Aorta (tissue), 5 donors: ENCODE results near the gene MAP1LC3A. TPM values are rescaled to one million over a fixed set of nuclear protein-coding genes. Genes with fewer than 3 reads are reported as not detected.

Experiments used
- ATAC-seq: fragments of 200-7000 bp; cut with Tn5 transposase; one replicate; pipeline ENCODE4 v1.9.1; 2022; ENCODE audit warnings: moderate library complexity; ENCODE audit not compliant: low FRiP score
- DNase-seq, 2 donors: peaks; one replicate each; pipeline ENCODE4 v3.0.0-alpha.2; 2020
- H3K27ac ChIP-seq, 2 donors: one replicate each; pipeline ENCODE4 v1.5.1; 2013; ENCODE audit warnings: low read length in 2 of 2, mild to moderate bottlenecking in 2 of 2, moderate library complexity in 2 of 2, control low read depth in 1 of 2, inconsistent platforms in 1 of 2, low read depth in 1 of 2
- H3K27me3 ChIP-seq, 2 donors: one replicate each; pipeline ENCODE4 v1.6.1; 2013; ENCODE audit warnings: control low read depth in 1 of 2, low read length in 1 of 2, mild to moderate bottlenecking in 1 of 2, moderate library complexity in 1 of 2; ENCODE audit not compliant: insufficient read depth in 2 of 2, control insufficient read depth in 1 of 2
- H3K36me3 ChIP-seq, 2 donors: one replicate each; pipeline ENCODE4 v1.6.1; 2013; ENCODE audit warnings: control low read depth in 1 of 2, low read length in 1 of 2, mild to moderate bottlenecking in 1 of 2; ENCODE audit not compliant: insufficient read depth in 2 of 2, control insufficient read depth in 1 of 2
- H3K4me1 ChIP-seq, 2 donors: one replicate each; pipeline ENCODE4 v1.6.1; 2013; ENCODE audit warnings: low read length in 2 of 2, control low read depth in 1 of 2, mild to moderate bottlenecking in 1 of 2, moderate library complexity in 1 of 2; ENCODE audit not compliant: insufficient read depth in 2 of 2, control insufficient read depth in 1 of 2
- H3K4me3 ChIP-seq, 2 donors: one replicate each; pipeline ENCODE4 v1.5.1; 2013; ENCODE audit warnings: low read length in 2 of 2, control low read depth in 1 of 2, mild to moderate bottlenecking in 1 of 2
- H3K9me3 ChIP-seq: one replicate; pipeline ENCODE4 v1.6.1; 2013; ENCODE audit warnings: mild to moderate bottlenecking, low read length; ENCODE audit not compliant: control insufficient read depth
- WGBS, 2 donors: extraction: QIAGEN DNeasy Blood & Tissue Kit; methylation state at CpG; one replicate each; pipeline ENCODE4 v1.1.7; 2013; 5-methylcytosine and 5-hydroxymethylcytosine counted together
- intact Hi-C, 2 donors: fragments of 100-400 bp; cut with DNase I; formaldehyde crosslinking; loops; one replicate each; pipeline versions ENCODE4 v1.14.2 to v1.15.0; 2022
- polyA plus RNA-seq, 2 donors: library from polyadenylated mRNA; stranded (reverse); fragments of 200-250 nt; gene quantifications; one replicate each; pipeline ENCODE4 v1.2.3, GENCODE V29; 2013
- total RNA-seq, 2 donors: library from RNA; stranded (reverse); fragmentation: NEBNext Ultra II Directional; extraction: Animal tissue kit (Norgen Biotek cat#: 25700); gene quantifications; one replicate each; pipeline ENCODE4 v1.2.1, GENCODE V29; 2021
- donor health status: healthy with polysubstance abuse.
- donor health status: Bipolar disorder and iron deficiency.
- donor health status: DM: no; HTN: no; CAD: no.
- donor health status: DM: no; HTN: no; CAD: no.
- donor health status: DM: yes; HTN: yes; CAD: no.

MAP1LC3A gene
- total and polyA plus RNA-seq, 4 donors = 32.6 to 92.9 (median 45.6) TPM

DNA sequence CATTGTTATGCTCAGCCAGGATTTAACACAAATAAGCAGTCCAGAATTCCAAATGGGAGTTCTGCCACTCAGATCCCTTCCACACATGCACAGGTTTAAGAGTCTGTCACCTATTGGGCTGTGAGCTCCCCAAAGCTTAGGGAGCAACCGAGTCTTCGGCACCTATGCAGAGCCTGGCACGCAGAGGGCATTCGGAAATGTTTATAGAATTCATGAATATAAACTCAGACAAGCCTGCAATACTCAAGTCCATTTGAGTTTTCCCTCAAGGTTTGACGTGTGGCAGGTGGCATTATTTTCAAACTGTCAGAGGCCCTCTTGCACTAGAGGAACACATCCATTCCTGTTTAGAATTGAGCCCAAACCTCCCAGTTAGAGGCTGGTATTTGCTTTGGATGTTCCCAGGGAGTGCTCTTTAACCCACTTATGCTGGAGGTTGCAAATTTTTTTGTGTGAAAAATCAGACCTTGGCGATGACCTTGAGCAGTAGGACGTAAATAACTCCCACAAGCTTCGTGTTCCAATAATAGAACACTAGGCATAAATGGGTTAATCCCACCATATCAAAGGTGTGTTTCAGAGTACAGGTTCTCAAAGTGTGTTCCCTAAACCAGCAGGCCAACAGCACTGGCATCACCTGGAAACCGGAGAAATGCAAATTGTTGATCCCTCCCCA, 28.1 kb downstream of the MAP1LC3A start:
- 88 to 91% methylated on average over 9 of the region's 9 CpGs for WGBS, 2 donors
- Histone ChIP-seq H3K36me3 (peaks cover 0 to 4% of the 10 kb centered on the region in 2 donors), H3K9me3 (no peaks in the 10 kb centered on the region), H3K4me3 (no peak overlapping the region), H3K4me1 (peaks cover 0 to under 1% of the 10 kb centered on the region in 2 donors), H3K27me3 (no peaks in the 10 kb centered on the region), H3K27ac (no peak overlapping the region)
- DNase-seq (no peak), ATAC-seq (no peak)
- intact Hi-C loops = no loop called here

DNA sequence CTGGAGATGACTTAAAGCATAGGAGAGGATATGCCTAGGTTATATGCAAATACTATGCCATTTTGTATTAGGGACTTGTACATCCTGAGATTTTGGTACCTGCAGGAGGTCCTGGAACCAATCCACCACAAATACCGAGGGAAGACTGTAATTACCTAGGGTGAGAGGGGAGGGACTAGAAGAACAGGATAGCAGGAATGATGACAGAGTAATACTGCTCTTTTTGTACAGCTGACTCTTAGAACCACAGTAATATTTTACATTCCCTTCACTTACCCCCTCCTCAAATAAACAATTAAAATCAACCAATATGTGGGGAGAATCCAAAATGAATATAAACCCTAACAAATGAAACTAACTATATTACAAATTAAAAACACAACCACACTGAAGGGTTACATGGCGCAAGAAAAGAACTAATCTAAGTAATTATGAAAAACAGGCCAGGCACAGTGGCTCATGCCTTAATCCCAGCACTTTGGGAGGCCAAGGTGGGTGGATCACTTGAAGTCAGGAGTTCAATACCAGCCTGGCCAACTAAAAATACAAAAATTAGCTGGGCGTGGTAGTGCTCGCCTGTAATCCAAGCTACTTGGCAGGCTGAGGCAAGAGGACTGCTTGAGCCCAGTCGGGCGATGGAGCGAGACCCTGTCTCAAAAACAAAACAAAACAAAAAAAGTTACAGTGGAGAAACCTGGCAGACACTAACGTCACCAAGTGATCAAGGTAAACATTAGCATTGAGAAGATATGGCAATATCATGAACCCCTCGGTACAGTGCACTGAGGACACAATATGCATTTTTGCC, 37.1 kb downstream of the MAP1LC3A start:
- no peak for DNase-seq
- Histone ChIP-seq H3K9me3 (no peaks in the 10 kb centered on the region), H3K4me3 (no peak overlapping the region), H3K27ac (no peak overlapping the region), H3K27me3 (no peaks in the 10 kb centered on the region), H3K36me3 (no peaks in the 10 kb centered on the region), H3K4me1 (no peaks in the 10 kb centered on the region)
- WGBS, 2 donors = 80 to 87% methylated on average over 9 of the region's 9 CpGs
- intact Hi-C loops = no loop called here
- no peak for ATAC-seq

DNA sequence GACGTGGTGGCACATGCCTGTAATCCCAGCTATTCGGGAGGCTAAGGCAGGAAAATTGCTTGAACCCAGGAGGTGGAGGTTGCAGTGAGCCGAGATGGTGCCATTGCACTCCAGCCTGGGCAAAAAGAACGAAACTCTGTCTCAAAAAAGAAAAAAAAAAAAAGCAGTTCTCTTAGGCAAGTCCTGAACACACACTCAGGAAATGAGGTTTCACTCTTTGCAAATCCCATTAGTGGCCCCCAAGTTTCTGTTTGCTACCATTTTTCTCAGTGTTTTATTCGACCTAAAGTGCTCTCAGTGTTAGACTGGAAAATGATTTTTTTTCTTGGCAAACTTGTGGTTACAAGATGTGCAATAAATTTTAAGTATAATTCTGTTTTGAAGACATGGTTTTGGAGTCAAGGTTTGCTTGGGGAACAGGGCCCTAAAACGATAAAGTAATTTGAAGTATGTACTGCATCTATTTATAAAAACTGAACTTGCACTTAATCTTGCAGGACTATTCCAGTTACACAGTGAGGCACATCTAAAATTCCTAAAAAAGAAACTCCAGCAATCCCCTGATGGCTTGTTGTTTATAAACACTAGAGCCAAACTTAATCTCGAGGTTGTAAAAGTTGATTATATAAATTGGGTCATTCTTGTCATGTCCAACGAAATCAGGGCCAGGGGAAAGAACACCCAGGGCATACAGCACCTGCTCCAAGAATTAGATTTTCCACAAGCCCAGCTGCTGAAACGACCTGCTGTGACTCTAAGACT, 42.6 kb downstream of the MAP1LC3A start:
- DNase-seq = no peak
- Histone ChIP-seq H3K9me3 (no peaks in the 10 kb centered on the region), H3K36me3 (no peaks in the 10 kb centered on the region), H3K4me3 (no peak overlapping the region), H3K27ac (peak overlapping the region in 1 of 2 donors; percentile 2), H3K27me3 (no peaks in the 10 kb centered on the region), H3K4me1 (no peaks in the 10 kb centered on the region)
- WGBS, 2 donors = 19 to 21% methylated on average over 9 of the region's 9 CpGs
- intact Hi-C loops = no loop called here
- ATAC-seq = peak; percentile 48

GRCh38 chr20:34604980-34605788, 46.7 kb downstream of the MAP1LC3A start:
- Histone ChIP-seq H3K36me3 (no peaks in the 10 kb centered on the region), H3K9me3 (no peaks in the 10 kb centered on the region), H3K4me1 (no peaks in the 10 kb centered on the region), H3K27me3 (no peaks in the 10 kb centered on the region), H3K27ac (no peak overlapping the region), H3K4me3 (no peak overlapping the region)
- no peak for DNase-seq
- ATAC-seq = no peak
- intact Hi-C loops = no loop called here
- 58 to 59% methylated on average over 8 of the region's 8 CpGs for WGBS, 2 donors

DNA sequence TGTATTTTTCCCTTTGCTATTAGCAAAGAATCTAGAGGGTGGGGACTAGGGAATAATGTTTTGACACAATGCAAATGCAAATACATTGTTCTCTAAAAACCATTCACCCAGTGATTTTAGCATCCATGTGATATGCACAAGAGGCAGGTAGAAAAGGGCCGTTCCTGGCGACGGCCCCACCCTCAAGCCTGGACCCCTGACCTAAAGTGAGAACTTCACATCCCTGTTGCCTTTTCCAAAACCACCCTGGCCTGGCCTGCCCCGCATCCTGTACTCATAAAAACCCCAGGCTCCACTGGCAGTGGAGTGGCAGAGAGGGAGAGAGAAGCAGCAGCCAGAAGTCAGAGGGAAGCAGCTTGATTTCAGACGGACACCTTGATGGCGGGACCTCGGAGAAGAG, 48.5 kb downstream of the MAP1LC3A start:
- ATAC-seq = no peak
- H3K9me3 ChIP-seq = no peaks in the 10 kb centered on the region
- intact Hi-C loops = no loop called here
- H3K27ac ChIP-seq = no peak overlapping the region
- WGBS, 2 donors = 96 to 99% methylated on average over 7 of the region's 7 CpGs
- no peaks in the 10 kb centered on the region for H3K36me3 ChIP-seq
- no peak overlapping the region for H3K4me3 ChIP-seq
- no peaks in the 10 kb centered on the region for H3K27me3 ChIP-seq
- no peaks in the 10 kb centered on the region for H3K4me1 ChIP-seq
- DNase-seq = no peak

Other genes with a start within 250 kb of the MAP1LC3A start
- gene ITCH, start 195.4 kb upstream of the MAP1LC3A start, total RNA-seq = 10 to 100 TPM; 60.5 to 66.2 TPM
- 10 to 100 TPM; 11.7 to 13.1 TPM for gene ITCH, start 195.4 kb upstream of the MAP1LC3A start, polyA plus RNA-seq
- gene DYNLRB1, start 42.3 kb upstream of the MAP1LC3A start, total RNA-seq = 100 to 1,000 TPM; 120 to 143 TPM
- 100 to 1,000 TPM; 302 to 305 TPM for gene DYNLRB1, start 42.3 kb upstream of the MAP1LC3A start, polyA plus RNA-seq
- 10 to 100 TPM; 10.1 to 11.0 TPM for gene PIGU, start 118.4 kb downstream of the MAP1LC3A start, total RNA-seq
- gene PIGU, start 118.4 kb downstream of the MAP1LC3A start, polyA plus RNA-seq = 10 to 100 TPM in 1 of 2 donors, 1 to 10 TPM in 1; 6.5 to 17.3 TPM
- 10 to 100 TPM; 12.9 to 29.7 TPM for gene TP53INP2, start 145.6 kb downstream of the MAP1LC3A start, total RNA-seq
- gene TP53INP2, start 145.6 kb downstream of the MAP1LC3A start, polyA plus RNA-seq = 10 to 100 TPM; 11.3 to 28.3 TPM